HEK293 (cell line): Measurements from ENCODE around the gene CDAN1.
A peak's percentile ranks its signal among the peaks of the same experiment; 100 is the strongest.

Experiments used
- CTCF ChIA-PET: fragments of 350-600 bp; formaldehyde crosslinking; extraction: SDS; loops from one replicate; lab custom pipeline; 2021; ENCODE audit warnings: antibody characterized with exemption; lab: Yijun Ruan, JAX
- POLR2A ChIA-PET: fragments of 300-600 bp; formaldehyde crosslinking; extraction: SDS; loops from one replicate; lab custom pipeline; 2020; ENCODE audit warnings: antibody characterized with exemption, inconsistent platforms; lab: Yijun Ruan, JAX
- H3K27ac ChIP-seq: fragments of 200-500 bp; sonication (Bioruptor generic); 2 replicates; pipeline ENCODE4 v1.5.1; 2014; ENCODE audit warnings: low read depth, low read length, control low read depth, inconsistent platforms; ENCODE audit errors: extremely low read depth
- H3K36me3 ChIP-seq, 2 experiments: fragments of 200-500 bp in 1 of 2; sonication (Bioruptor generic) in 1 of 2; 1 replicate in 1 of 2; 2 replicates in 1 of 2; pipeline ENCODE4 v1.5.1; 2014 to 2017; ENCODE audit warnings: inconsistent platforms in 2 of 2, low read length in 2 of 2; ENCODE audit not compliant: control insufficient read depth in 2 of 2, insufficient read depth in 1 of 2
- H3K4me1 ChIP-seq: fragments of 200-500 bp; sonication (Bioruptor generic); 2 replicates; pipeline ENCODE4 v1.5.1; 2014; ENCODE audit warnings: mild to moderate bottlenecking, low read length, inconsistent platforms; ENCODE audit not compliant: control insufficient read depth, insufficient read depth
- H3K4me3 ChIP-seq: 2 replicates; pipeline ENCODE4 v1.5.1; 2011; ENCODE audit warnings: low read depth, mild to moderate bottlenecking, control low read depth, low read length, moderate library complexity
- H3K9me3 ChIP-seq: fragments of 200-500 bp; sonication (Bioruptor generic); 2 replicates; pipeline ENCODE4 v1.5.1; 2014; ENCODE audit warnings: low read depth, low read length, inconsistent platforms; ENCODE audit not compliant: control insufficient read depth, insufficient read depth
- EGR2 ChIP-seq: fragments of 450-650 bp; formaldehyde crosslinking; IDR thresholded peaks from 2 replicates; pipeline ENCODE4 v1.5.1; 2016; ENCODE audit warnings: low read depth, missing biosample characterization, missing genetic modification characterization
- PRDM1 ChIP-seq: fragments of 450-650 bp; formaldehyde crosslinking; IDR thresholded peaks from 2 replicates; pipeline ENCODE4; 2016; ENCODE audit warnings: missing biosample characterization, missing genetic modification characterization
- SP2 ChIP-seq: fragments of 450-650 bp; formaldehyde crosslinking; IDR thresholded peaks from 2 replicates; pipeline ENCODE4 v1.5.1; 2016; ENCODE audit warnings: missing biosample characterization, missing genetic modification characterization
- ZIC2 ChIP-seq: fragments of 450-650 bp; formaldehyde crosslinking; IDR thresholded peaks from 2 replicates; pipeline ENCODE4 v1.5.1; 2016; ENCODE audit warnings: missing biosample characterization, missing genetic modification characterization
- ZNF112 ChIP-seq: fragments of 450-650 bp; formaldehyde crosslinking; IDR thresholded peaks from 2 replicates; pipeline ENCODE4 v1.5.0; 2017; ENCODE audit warnings: missing biosample characterization, missing genetic modification characterization
- ZNF366 ChIP-seq: fragments of 450-650 bp; formaldehyde crosslinking; conservative IDR thresholded peaks from 2 replicates; pipeline ENCODE4 v1.5.1; 2016; ENCODE audit warnings: missing biosample characterization, missing genetic modification characterization
- ZNF426 ChIP-seq: fragments of 450-650 bp; formaldehyde crosslinking; IDR thresholded peaks from 2 replicates; pipeline ENCODE4 v1.5.1; 2017; ENCODE audit warnings: missing biosample characterization, missing genetic modification characterization, mild to moderate bottlenecking, inconsistent platforms, moderate library complexity
- ZNF513 ChIP-seq: fragments of 450-650 bp; IDR thresholded peaks from 2 replicates; pipeline ENCODE4 v1.5.1; 2018; ENCODE audit warnings: missing biosample characterization, missing genetic modification characterization
- ZNF518A ChIP-seq: fragments of 450-650 bp; formaldehyde crosslinking; conservative IDR thresholded peaks from 2 replicates; pipeline ENCODE4 v1.5.1; 2016; ENCODE audit warnings: low read depth, missing biosample characterization, missing genetic modification characterization
- ZNF701 ChIP-seq: fragments of 450-650 bp; formaldehyde crosslinking; IDR thresholded peaks from 2 replicates; pipeline ENCODE4 v1.5.1; 2016; ENCODE audit warnings: missing biosample characterization, missing genetic modification characterization
- ZNF747 ChIP-seq: fragments of 450-650 bp; formaldehyde crosslinking; IDR thresholded peaks from 2 replicates; pipeline ENCODE4 v1.5.1; 2016; ENCODE audit warnings: missing biosample characterization, missing genetic modification characterization
- ZSCAN23 ChIP-seq: fragments of 450-650 bp; formaldehyde crosslinking; IDR thresholded peaks from 2 replicates; pipeline ENCODE4 v1.5.1; 2016; ENCODE audit warnings: missing biosample characterization, missing genetic modification characterization

Gene CDAN1

GRCh38 chr15:42734076-42734672, 2.8 kb downstream of the CDAN1 start (continued):
- TF ChIP-seq ZNF518A (tag by site-specific recombination) (no peak), ZNF701 (tag by site-specific recombination) (no peak), ZNF366 (tag by site-specific recombination) (no peak)

GRCh38 chr15:42733027-42733426, 3.9 kb downstream of the CDAN1 start:
- TF ChIP-seq EGR2 (tag by site-specific recombination) (peak; percentile 63), ZNF112 (tag by site-specific recombination) (no peak), ZNF747 (tag by site-specific recombination) (no peak)
- H3K36me3 ChIP-seq = peaks cover 6 to 73% of the 10 kb centered on the region in 2 experiments
- ChIA-PET POLR2A (interaction anchor here (1.1 kb wide), 1 partner anchor 15 kb away, joined by 3 read pairs; no protein-coding TSS in a partner anchor), CTCF (interaction anchor here (0.5 to 1.2 kb wide), 2 partner anchors 196 to 471 kb away, joined by 3 to 4 read pairs; no protein-coding TSS in a partner anchor)
- no peak overlapping the region for H3K4me3 ChIP-seq
- H3K27ac ChIP-seq = no peak overlapping the region
- no peaks in the 10 kb centered on the region for H3K9me3 ChIP-seq
- peaks cover 4% of the 10 kb centered on the region; the same call in 1 of the 2 replicates for H3K4me1 ChIP-seq

GRCh38 chr15:42732095-42732827, 4.7 kb downstream of the CDAN1 start:
- H3K27ac ChIP-seq = no peak overlapping the region
- H3K36me3 ChIP-seq = peaks cover 6 to 80% of the 10 kb centered on the region in 2 experiments
- no peaks in the 10 kb centered on the region for H3K9me3 ChIP-seq
- no peak overlapping the region for H3K4me3 ChIP-seq
- TF ChIP-seq ZIC2 (tag by site-specific recombination) (peak; percentile 60), PRDM1 (tag by site-specific recombination) (no peak)
- peaks cover 4% of the 10 kb centered on the region; the same call in 1 of the 2 replicates for H3K4me1 ChIP-seq
- POLR2A ChIA-PET = no interaction called here
- CTCF ChIA-PET = interaction anchor here (0.6 to 1.3 kb wide), 5 partner anchors 49 to 606 kb away, joined by 3 to 5 read pairs (median 4); no protein-coding TSS in a partner anchor

GRCh38 chr15:42731461-42731860, 5.5 kb downstream of the CDAN1 start:
- ChIA-PET POLR2A (no interaction called here), CTCF (interaction anchor here (1.3 kb wide), 1 partner anchor 195 kb away, joined by 5 read pairs; no protein-coding TSS in a partner anchor)
- Histone ChIP-seq H3K4me1 (0 out of 2 replicates have a peak, but pooled peaks cover 4% of the 10 kb centered on the region), H3K9me3 (no peaks in the 10 kb centered on the region), H3K4me3 (no peak overlapping the region), H3K36me3 (peaks cover 6 to 88% of the 10 kb centered on the region in 2 experiments), H3K27ac (no peak overlapping the region)
- TF ChIP-seq SP2 (tag by site-specific recombination) (no peak), ZNF513 (tag by site-specific recombination) (no peak), ZSCAN23 (tag by site-specific recombination) (no peak), ZNF426 (no peak)
